Measurements from ENCODE around the gene GADD45A. TPM values are rescaled to one million over a fixed set of nuclear protein-coding genes. Genes with fewer than 3 reads are reported as not detected.
A peak's percentile ranks its signal among the peaks of the same experiment; 100 is the strongest.

The GADD45A gene
- total RNA-seq, 1 donor from 2014 or later: 28.6 TPM

- H3K4me2 ChIP-seq: peak overlapping the region; percentile 52
- no peak overlapping the region for H3K4me3 ChIP-seq
- no peak overlapping the region for H3K27ac Mint-ChIP-seq
- peak; percentile 92 for DNase-seq (ENCODE audit: low spot score)
- H3K27me3 ChIP-seq: peaks cover 30% of the 10 kb centered on the region
- H3K27ac ChIP-seq: no peak overlapping the region
- H3F3A ChIP-seq (ENCODE audit: low read depth): peaks cover 30% of the 10 kb centered on the region
- TF ChIP-seq EZH2 (IDR thresholded peaks at IDR 0.05) (no peak), EZH2phosphoT487 (IDR thresholded peaks at IDR 0.05) (no peak), CTCF (IDR thresholded peaks at IDR 0.05) (no peak)
- H3K9me3 ChIP-seq (ENCODE audit: low read depth): no peaks in the 10 kb centered on the region
- H3K9ac ChIP-seq: no peak overlapping the region
- no peaks in the 10 kb centered on the region for H3K36me3 ChIP-seq
- peaks cover 35% of the 10 kb centered on the region for H4K20me1 ChIP-seq (ENCODE audit: low read depth)
- H3K9me3 Mint-ChIP-seq: no peaks in the 10 kb centered on the region
- H3K27me3 Mint-ChIP-seq (ENCODE audit: insufficient read depth, low read depth): peaks cover 12% of the 10 kb centered on the region
- H3K4me1 ChIP-seq: peaks cover 49% of the 10 kb centered on the region
- H2AFZ ChIP-seq (replicated peaks): no peak overlapping the region
- no peaks in the 10 kb centered on the region for H3K79me2 ChIP-seq (ENCODE audit: low read depth)
- H3K36me3 Mint-ChIP-seq: no peaks in the 10 kb centered on the region
- H3K4me3 Mint-ChIP-seq: peak overlapping the region; percentile 46
- H3K4me1 Mint-ChIP-seq: peaks cover 13% of the 10 kb centered on the region
Observed at GRCh38 chr1:67642629-67643028, 42.4 kb upstream of the GADD45A start.

- Histone ChIP-seq H3K27ac (no peak overlapping the region), H3K4me1 (peaks cover 51% of the 10 kb centered on the region), H3K4me3 (no peak overlapping the region), H3K9me3 (ENCODE audit: low read depth) (no peaks in the 10 kb centered on the region), H4K20me1 (ENCODE audit: low read depth) (peaks cover 35% of the 10 kb centered on the region), H3K79me2 (ENCODE audit: low read depth) (no peaks in the 10 kb centered on the region), H3K4me2 (no peak overlapping the region), H3F3A (ENCODE audit: low read depth) (peaks cover 34% of the 10 kb centered on the region), H2AFZ (replicated peaks) (no peak overlapping the region), H3K36me3 (no peaks in the 10 kb centered on the region), H3K9ac (no peak overlapping the region), H3K27me3 (peaks cover 49% of the 10 kb centered on the region)
- Mint-ChIP-seq H3K36me3 (no peaks in the 10 kb centered on the region), H3K9me3 (no peaks in the 10 kb centered on the region), H3K27me3 (ENCODE audit: insufficient read depth, low read depth) (peaks cover 10% of the 10 kb centered on the region), H3K4me3 (no peak overlapping the region), H3K4me1 (peaks cover 13% of the 10 kb centered on the region), H3K27ac (no peak overlapping the region)
- TF ChIP-seq EZH2phosphoT487 (IDR thresholded peaks at IDR 0.05): no peak
- TF ChIP-seq EZH2 (IDR thresholded peaks at IDR 0.05): no peak
- TF ChIP-seq CTCF (IDR thresholded peaks at IDR 0.05): no peak
- DNase-seq (ENCODE audit: low spot score): no peak
Observed at GRCh38 chr1:67644566-67644965, 40.4 kb upstream of the GADD45A start.

- Histone ChIP-seq H4K20me1 (ENCODE audit: low read depth) (peaks cover 35% of the 10 kb centered on the region), H3K4me1 (peaks cover 51% of the 10 kb centered on the region), H2AFZ (replicated peaks) (no peak overlapping the region), H3K4me2 (peak overlapping the region; percentile 55), H3K27ac (no peak overlapping the region), H3K4me3 (no peak overlapping the region), H3K79me2 (ENCODE audit: low read depth) (no peaks in the 10 kb centered on the region), H3K9ac (no peak overlapping the region), H3K36me3 (no peaks in the 10 kb centered on the region), H3K27me3 (peaks cover 55% of the 10 kb centered on the region), H3K9me3 (ENCODE audit: low read depth) (no peaks in the 10 kb centered on the region), H3F3A (ENCODE audit: low read depth) (peaks cover 34% of the 10 kb centered on the region)
- no peak overlapping the region for H3K27ac Mint-ChIP-seq
- H3K9me3 Mint-ChIP-seq: no peaks in the 10 kb centered on the region
- peaks cover 10% of the 10 kb centered on the region for H3K27me3 Mint-ChIP-seq (ENCODE audit: insufficient read depth, low read depth)
- peak; percentile 49 for DNase-seq (ENCODE audit: low spot score)
- H3K36me3 Mint-ChIP-seq: no peaks in the 10 kb centered on the region
- TF ChIP-seq EZH2phosphoT487 (IDR thresholded peaks at IDR 0.05) (no peak), EZH2 (IDR thresholded peaks at IDR 0.05) (no peak), CTCF (IDR thresholded peaks at IDR 0.05) (no peak)
- H3K4me1 Mint-ChIP-seq: peaks cover 13% of the 10 kb centered on the region
- no peak overlapping the region for H3K4me3 Mint-ChIP-seq
Observed at GRCh38 chr1:67645495-67646144, 39.4 kb upstream of the GADD45A start.
